ENCODE results near the gene SMG6.

SMG6 gene

DNA sequence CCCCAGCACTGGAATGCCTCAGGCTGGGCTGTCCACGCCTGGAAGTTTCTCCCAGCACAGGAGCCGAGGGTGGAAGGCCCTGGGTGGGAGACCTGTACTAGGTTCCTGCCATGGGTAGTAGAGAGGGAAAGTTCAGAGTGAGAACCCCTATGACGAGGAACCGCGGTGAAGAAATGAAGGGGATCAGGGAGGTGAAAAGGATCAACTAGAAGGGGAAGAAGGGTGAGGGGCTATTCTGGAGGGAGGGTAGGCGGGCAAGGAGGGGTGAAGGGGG is 243.3 kb downstream of the SMG6 start:
- no peak for DNase-seq (ENCODE audit: low read depth)

DNA sequence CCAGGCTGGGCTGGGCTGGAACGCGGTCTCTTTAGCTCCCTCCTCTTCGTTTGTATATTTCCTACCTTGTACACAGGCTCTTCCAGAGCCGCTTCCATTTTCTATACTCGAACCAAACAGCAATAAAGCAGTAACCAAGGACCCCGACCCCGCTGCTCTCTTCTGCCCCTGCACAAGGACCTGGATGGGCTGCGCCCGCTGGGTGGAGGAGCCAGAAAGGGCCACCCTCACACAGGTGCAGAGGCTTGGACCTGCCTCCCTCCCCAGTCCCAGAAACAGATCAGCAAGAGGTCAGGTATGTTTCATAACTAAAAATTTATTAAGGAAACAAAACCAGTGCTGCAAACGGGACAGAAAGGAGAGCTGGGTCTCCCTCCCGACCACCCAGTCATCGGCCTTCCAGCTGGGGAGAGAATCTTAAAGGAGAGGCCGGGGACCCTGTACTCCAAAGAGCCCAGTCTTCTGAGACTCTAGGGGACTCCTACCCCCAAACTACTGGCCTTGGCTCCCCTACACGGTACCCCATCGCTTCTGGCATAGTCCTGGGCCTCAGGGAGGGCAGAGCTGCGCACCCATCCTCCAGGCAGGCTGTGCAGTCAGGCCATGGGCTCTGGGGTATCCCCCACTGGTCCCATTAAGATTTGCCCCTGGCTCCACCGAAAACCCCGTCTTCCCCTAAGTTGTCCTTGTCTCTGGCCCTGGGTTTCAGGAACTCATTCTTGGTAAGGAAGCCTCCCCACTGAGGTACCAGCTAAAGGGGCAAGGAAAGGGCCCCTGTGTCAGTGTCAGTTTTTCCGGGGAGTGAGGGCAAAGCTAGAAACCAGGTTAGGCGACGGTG is 243.8 kb downstream of the SMG6 start:
- no peak for DNase-seq (ENCODE audit: low read depth)

- peak; percentile 34 for DNase-seq (ENCODE audit: low read depth)
Observed at GRCh38 chr17:2058586-2059546, 244.7 kb downstream of the SMG6 start.

GRCh38 chr17:2057760-2058585 is 245.6 kb downstream of the SMG6 start:
- DNase-seq (ENCODE audit: low read depth), result no peak

DNA sequence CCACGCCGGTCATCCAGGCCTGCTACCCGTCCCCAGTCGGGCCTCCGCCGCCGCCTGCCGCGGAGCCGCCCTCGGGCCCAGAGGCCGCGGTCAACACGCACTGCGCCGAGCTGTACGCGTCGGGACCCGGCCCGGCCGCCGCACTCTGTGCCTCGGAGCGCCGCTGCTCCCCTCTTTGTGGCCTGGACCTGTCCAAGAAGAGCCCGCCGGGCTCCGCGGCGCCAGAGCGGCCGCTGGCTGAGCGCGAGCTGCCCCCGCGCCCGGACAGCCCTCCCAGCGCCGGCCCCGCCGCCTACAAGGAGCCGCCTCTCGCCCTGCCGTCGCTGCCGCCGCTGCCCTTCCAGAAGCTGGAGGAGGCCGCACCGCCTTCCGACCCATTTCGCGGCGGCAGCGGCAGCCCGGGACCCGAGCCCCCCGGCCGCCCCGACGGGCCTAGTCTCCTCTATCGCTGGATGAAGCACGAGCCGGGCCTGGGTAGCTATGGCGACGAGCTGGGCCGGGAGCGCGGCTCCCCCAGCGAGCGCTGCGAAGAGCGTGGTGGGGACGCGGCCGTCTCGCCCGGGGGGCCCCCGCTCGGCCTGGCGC is 246.3 kb downstream of the SMG6 start:
- DNase-seq (ENCODE audit: low read depth), result no peak

DNA sequence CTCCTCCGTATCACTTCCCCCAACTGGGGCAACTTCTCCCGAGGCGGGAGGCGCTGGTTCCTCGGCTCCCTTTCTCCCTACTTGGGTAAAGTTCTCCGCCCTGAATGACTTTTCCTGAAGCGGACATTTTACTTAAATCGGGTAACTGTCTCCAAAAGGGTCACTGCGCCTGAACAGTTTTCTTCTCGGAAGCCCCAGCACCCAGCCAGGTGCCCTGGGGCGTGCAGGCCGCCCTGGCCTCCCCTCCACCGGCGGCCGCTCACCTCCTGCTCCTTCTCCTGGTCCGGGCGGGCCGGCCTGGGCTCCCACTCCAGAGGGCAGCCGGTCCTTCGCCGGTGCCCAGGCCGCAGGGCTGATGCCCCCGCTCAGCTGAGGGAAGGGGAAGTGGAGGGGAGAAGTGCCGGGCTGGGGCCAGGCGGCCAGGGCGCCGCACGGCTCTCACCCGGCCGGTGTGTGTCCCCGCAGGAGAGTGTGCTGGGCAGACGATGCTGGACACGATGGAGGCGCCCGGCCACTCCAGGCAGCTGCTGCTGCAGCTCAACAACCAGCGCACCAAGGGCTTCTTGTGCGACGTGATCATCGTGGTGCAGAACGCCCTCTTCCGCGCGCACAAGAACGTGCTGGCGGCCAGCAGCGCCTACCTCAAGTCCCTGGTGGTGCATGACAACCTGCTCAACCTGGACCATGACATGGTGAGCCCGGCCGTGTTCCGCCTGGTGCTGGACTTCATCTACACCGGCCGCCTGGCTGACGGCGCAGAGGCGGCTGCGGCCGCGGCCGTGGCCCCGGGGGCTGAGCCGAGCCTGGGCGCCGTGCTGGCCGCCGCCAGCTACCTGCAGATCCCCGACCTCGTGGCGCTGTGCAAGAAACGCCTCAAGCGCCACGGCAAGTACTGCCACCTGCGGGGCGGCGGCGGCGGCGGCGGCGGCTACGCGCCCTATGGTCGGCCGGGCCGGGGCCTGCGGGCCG is 247.1 kb downstream of the SMG6 start:
- no peak for DNase-seq (ENCODE audit: low read depth)

- DNase-seq (ENCODE audit: low read depth), result no peak
Observed at GRCh38 chr17:2055292-2056205, 248.0 kb downstream of the SMG6 start.

- peak; percentile 69 for DNase-seq (ENCODE audit: low read depth)
Observed at GRCh38 chr17:2054512-2055291, 248.9 kb downstream of the SMG6 start, which contains the start of gene HIC1. Gene HIC1 (plus strand): TSS chr17:2055103. CDS start chr17:2056691, 1,588 bp downstream.

- DNase-seq (ENCODE audit: low read depth), result no peak
Observed at GRCh38 chr17:2054262-2054511, 249.4 kb downstream of the SMG6 start.

DNA sequence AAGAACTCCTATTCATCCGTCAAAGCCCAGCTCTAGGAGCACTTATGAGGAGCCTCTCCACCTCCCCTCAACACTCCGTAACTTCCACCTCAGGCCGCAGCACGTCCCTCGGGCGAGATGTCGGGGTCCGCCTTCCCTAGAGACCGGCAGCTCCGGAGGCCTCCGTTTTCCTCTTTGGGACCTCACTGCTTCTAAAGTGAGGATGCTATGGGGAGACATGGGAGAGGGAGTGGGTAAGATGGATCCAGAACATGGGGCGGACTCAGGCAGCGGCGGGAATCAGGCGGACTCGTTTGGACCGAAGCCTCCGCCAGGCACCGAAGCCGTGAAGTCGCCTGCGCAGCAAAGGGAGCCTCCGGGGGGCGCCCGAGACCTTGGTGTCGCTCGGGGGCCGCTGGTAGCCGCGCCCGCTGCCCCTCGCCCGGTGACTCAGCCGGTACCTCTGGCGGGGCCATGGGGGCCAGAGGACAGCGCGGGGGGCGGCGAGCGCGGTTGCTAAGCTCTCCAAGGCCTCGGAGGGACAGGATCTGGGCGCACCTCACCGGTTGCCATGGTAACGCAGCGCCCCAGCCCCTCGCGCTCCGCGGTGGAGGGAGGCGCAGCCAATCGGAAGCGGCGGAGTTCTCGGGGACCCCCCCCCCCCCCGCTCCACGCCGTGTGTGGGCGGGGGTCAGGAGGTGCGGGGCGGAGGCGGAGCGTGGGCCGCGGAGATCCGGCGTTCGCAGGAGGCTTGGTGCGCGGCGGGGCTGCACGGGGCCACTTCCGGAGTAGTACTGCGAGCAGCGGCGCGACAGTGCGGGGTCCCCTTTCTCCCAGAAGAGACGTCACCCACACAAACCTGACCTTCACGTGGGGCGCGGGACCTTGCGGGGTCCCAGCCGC is 250.0 kb downstream of the SMG6 start:
- DNase-seq (ENCODE audit: low read depth), result peak; percentile 75

GRCh38 chr17:2051933-2052559 is 251.5 kb downstream of the SMG6 start:
- DNase-seq (ENCODE audit: low read depth), result no peak

DNA sequence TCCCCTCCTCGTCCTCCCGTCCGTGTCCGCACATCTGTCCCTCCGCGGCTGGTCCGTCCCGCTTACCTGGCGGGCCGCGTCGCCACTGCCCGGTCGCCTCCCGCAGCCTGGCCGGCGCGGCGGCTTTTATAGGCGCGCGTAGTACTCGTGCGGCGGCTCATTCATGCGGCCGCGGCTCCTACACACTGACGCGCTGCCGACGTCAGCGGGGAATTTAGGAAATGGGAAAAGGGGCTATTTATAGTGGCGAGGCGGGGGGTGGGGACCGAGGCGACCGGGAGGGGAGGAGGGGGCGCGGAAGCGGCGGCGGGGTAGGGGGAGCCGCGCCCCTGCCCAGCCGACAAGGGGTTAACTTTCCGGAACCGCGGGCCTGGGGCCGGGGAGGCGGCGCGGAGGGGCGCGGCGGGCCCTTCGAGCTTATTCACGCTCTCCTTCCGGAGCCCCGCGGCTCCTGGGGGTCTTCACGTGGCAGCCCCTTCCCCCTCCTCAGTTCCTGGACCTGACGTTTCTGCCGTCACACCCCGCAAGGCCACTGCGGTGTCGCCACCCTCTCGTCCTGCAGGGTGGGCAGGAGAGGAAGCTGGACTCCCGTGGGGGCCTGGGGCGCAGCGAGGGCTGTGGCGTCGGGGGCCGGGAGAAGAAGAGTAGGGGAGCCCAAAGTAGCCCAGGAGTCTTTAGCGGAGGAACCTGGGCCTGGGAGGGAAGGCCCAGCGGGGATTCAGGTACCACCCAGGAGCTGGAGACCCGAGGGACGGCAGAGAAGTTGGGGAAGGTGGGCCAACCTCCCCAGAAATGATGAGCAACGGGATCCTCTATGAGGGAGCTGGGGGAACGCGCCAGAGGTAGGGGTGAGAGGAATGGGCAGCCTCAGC is 252.3 kb downstream of the SMG6 start:
- no peak for DNase-seq (ENCODE audit: low read depth)

- DNase-seq (ENCODE audit: low read depth), result peak; percentile 61
Observed at GRCh38 chr17:2050300-2051060, 253.1 kb downstream of the SMG6 start.

GRCh38 chr17:2049333-2050299 is 254.0 kb downstream of the SMG6 start:
- peak; percentile 86 for DNase-seq (ENCODE audit: low read depth)

GRCh38 chr17:2048805-2049204 is 254.8 kb downstream of the SMG6 start:
- DNase-seq (ENCODE audit: low read depth), result no peak

All from activated gamma-delta T cell treated with anti-CD3 and anti-CD28 coated beads, Interleukin-2, amount 50 U/mL, for 16 hours (primary cell).